ENCODE data around the gene PTPN22.

PTPN22 gene

GRCh38 chr1:113782406-113782805 is 89.1 kb downstream of the PTPN22 start:
- Histone ChIP-seq H4K20me1 (ENCODE audit: low read depth, low read length) (no peaks in the 10 kb centered on the region), H3K27ac (ENCODE audit: low read depth, low read length) (no peak overlapping the region), H3K36me3 (ENCODE audit: low read length) (no peaks in the 10 kb centered on the region), H3K4me2 (ENCODE audit: low read depth, low read length, poor library complexity, severe bottlenecking) (no peak overlapping the region), H3F3A (ENCODE audit: insufficient read depth) (peaks cover 17% of the 10 kb centered on the region; the same call in 1 of the 2 replicates), H3K9ac (ENCODE audit: low read length) (no peak overlapping the region), H3K27me3 (ENCODE audit: low read length) (no peaks in the 10 kb centered on the region), H3K79me2 (ENCODE audit: insufficient read depth, low read length) (peaks cover 54% of the 10 kb centered on the region), H2AFZ (ENCODE audit: low read depth, low read length, severe bottlenecking) (no peak overlapping the region), H3K9me3 (ENCODE audit: insufficient read depth, low read length) (no peaks in the 10 kb centered on the region), H3K9me2 (replicated peaks; ENCODE audit: insufficient read depth, low read length) (no peaks in the 10 kb centered on the region), H3K4me3 (ENCODE audit: insufficient read depth, low read length, poor library complexity, severe bottlenecking) (no peak overlapping the region)
- TF ChIP-seq CTCF (IDR thresholded peaks at IDR 0.05; ENCODE audit: insufficient read depth, low read length, poor library complexity, severe bottlenecking) (no peak), EZH2phosphoT487 (conservative IDR thresholded peaks at IDR 0.05; ENCODE audit: low read length) (no peak)

GRCh38 chr1:113780374-113781146 is 91.0 kb downstream of the PTPN22 start:
- TF ChIP-seq EZH2phosphoT487 (conservative IDR thresholded peaks at IDR 0.05; ENCODE audit: low read length) (no peak), CTCF (IDR thresholded peaks at IDR 0.05; ENCODE audit: insufficient read depth, low read length, poor library complexity, severe bottlenecking) (no peak)
- Histone ChIP-seq H2AFZ (ENCODE audit: low read depth, low read length, severe bottlenecking) (no peak overlapping the region), H3K27me3 (ENCODE audit: low read length) (no peaks in the 10 kb centered on the region), H3K4me2 (ENCODE audit: low read depth, low read length, poor library complexity, severe bottlenecking) (peak overlapping the region; percentile 7), H3K9ac (ENCODE audit: low read length) (no peak overlapping the region), H3K9me3 (ENCODE audit: insufficient read depth, low read length) (no peaks in the 10 kb centered on the region), H3K27ac (ENCODE audit: low read depth, low read length) (no peak overlapping the region), H3F3A (ENCODE audit: insufficient read depth) (peaks cover 14% of the 10 kb centered on the region; the same call in 1 of the 2 replicates), H3K79me2 (ENCODE audit: insufficient read depth, low read length) (peaks cover 54% of the 10 kb centered on the region), H3K9me2 (replicated peaks; ENCODE audit: insufficient read depth, low read length) (no peaks in the 10 kb centered on the region), H3K36me3 (ENCODE audit: low read length) (peaks cover 9% of the 10 kb centered on the region; the same call in 1 of the 2 replicates), H3K4me3 (ENCODE audit: insufficient read depth, low read length, poor library complexity, severe bottlenecking) (no peak overlapping the region), H4K20me1 (ENCODE audit: low read depth, low read length) (no peaks in the 10 kb centered on the region)

- H3F3A ChIP-seq (ENCODE audit: insufficient read depth) = peaks cover 14% of the 10 kb centered on the region; the same call in 1 of the 2 replicates
- peaks cover 53% of the 10 kb centered on the region for H3K79me2 ChIP-seq (ENCODE audit: insufficient read depth, low read length)
- no peaks in the 10 kb centered on the region for H4K20me1 ChIP-seq (ENCODE audit: low read depth, low read length)
- peaks cover 9% of the 10 kb centered on the region; the same call in 1 of the 2 replicates for H3K36me3 ChIP-seq (ENCODE audit: low read length)
- H3K4me2 ChIP-seq (ENCODE audit: low read depth, low read length, poor library complexity, severe bottlenecking) = no peak overlapping the region
- H3K9me3 ChIP-seq (ENCODE audit: insufficient read depth, low read length) = no peaks in the 10 kb centered on the region
- no peaks in the 10 kb centered on the region for H3K9me2 ChIP-seq (replicated peaks; ENCODE audit: insufficient read depth, low read length)
- H3K27ac ChIP-seq (ENCODE audit: low read depth, low read length) = no peak overlapping the region
- H3K4me3 ChIP-seq (ENCODE audit: insufficient read depth, low read length, poor library complexity, severe bottlenecking) = no peak overlapping the region
- H2AFZ ChIP-seq (ENCODE audit: low read depth, low read length, severe bottlenecking) = no peak overlapping the region
- H3K27me3 ChIP-seq (ENCODE audit: low read length) = no peaks in the 10 kb centered on the region
- TF ChIP-seq CTCF (IDR thresholded peaks at IDR 0.05; ENCODE audit: insufficient read depth, low read length, poor library complexity, severe bottlenecking) = no peak
- no peak for TF ChIP-seq EZH2phosphoT487 (conservative IDR thresholded peaks at IDR 0.05; ENCODE audit: low read length)
- no peak overlapping the region for H3K9ac ChIP-seq (ENCODE audit: low read length)
Measured at GRCh38 chr1:113779542-113779941, 92.0 kb downstream of the PTPN22 start.

Measured in SU-DHL-6 (cell line).